ENCODE results near the gene RNF220. TPM values are rescaled to one million over a fixed set of nuclear protein-coding genes. Genes with fewer than 3 reads are reported as not detected.

Gene RNF220
- total and polyA plus RNA-seq, 9 of the 15 experiments (the other 6 are each of a cell fraction or from before 2014, with no cell fraction given): 5.1 to 117 (median 66.9) TPM

GRCh38 chr1:44661781-44662682 lies 257.0 kb downstream of the RNF220 start:
- BruUV-seq (replicated peaks): no TSS peak

GRCh38 chr1:44662683-44663030 lies 257.6 kb downstream of the RNF220 start:
- Histone ChIP-seq H2AFZ (ENCODE audit: low read depth, low read length) (no peak overlapping the region), H3K79me2 (ENCODE audit: control insufficient read depth, insufficient read depth, low read length) (no peaks in the 10 kb centered on the region), H3K4me1 (replicated peaks in 1 of 2; ENCODE audit: control insufficient read depth in 2 of 2, insufficient read depth in 2 of 2, low read length in 2 of 2) (peaks cover 0 to 10% of the 10 kb centered on the region in 2 experiments; a peak in 2 of 5 replicates), H3K9ac (ENCODE audit: insufficient read depth in 1 of 2, low read depth in 2 of 2, low read length in 2 of 2) (no peak overlapping the region), H3K9me1 (ENCODE audit: control insufficient read depth, insufficient read depth, low read length) (no peaks in the 10 kb centered on the region), H3K9me3 (replicated peaks; ENCODE audit: control insufficient read depth, insufficient read depth, low read depth, low read length) (no peaks in the 10 kb centered on the region), H3K27ac (ENCODE audit: extremely low read depth, low read depth, low read length) (no peak overlapping the region), H4K20me1 (replicated peaks; ENCODE audit: control insufficient read depth, insufficient read depth, low read length) (no peaks in the 10 kb centered on the region), H3K36me3 (ENCODE audit: control insufficient read depth, insufficient read depth, low read length) (no peaks in the 10 kb centered on the region), H3K4me3 (no peak overlapping the region), H3K4me2 (ENCODE audit: insufficient read depth, low read length) (no peak overlapping the region), H3K27me3 (ENCODE audit: control insufficient read depth in 2 of 2, insufficient read depth in 2 of 2, low read length in 2 of 2) (peaks cover 0 to 8% of the 10 kb centered on the region in 2 experiments; a peak in 1 of 5 replicates)
- ATAC-seq (no peak), DNase-seq (ENCODE audit: extremely low read depth in 1 of 4, low spot score in 3 of 4) (no peak), FAIRE-seq (no peak)
- in situ Hi-C loops (cut with MboI): no loop called here
- 41% methylated on average over 5 of the region's 5 CpGs for WGBS (ENCODE audit: insufficient coverage, low coverage, missing lambda C conversion rate)
- CTCF ChIA-PET (ENCODE audit: low intra/inter-chr PET ratio): no interaction called here
- TF ChIP-seq POU5F1 (IDR thresholded peaks at IDR 0.05; ENCODE audit: borderline replicate concordance, low read depth, low read length, partially characterized antibody) (no peak), NEUROD1 (IDR thresholded peaks at IDR 0.05; ENCODE audit: borderline replicate concordance, low read depth, low read length, partially characterized antibody) (no peak), ZC3H4 (CRISPR knock-in tag; IDR thresholded peaks at IDR 0.05; ENCODE audit: borderline replicate concordance) (no peak), RNF2 (IDR thresholded peaks at IDR 0.05) (no peak), SNRNP70 (optimal IDR thresholded peaks at IDR 0.05; ENCODE audit: low read depth, low read length) (no peak), ATF6 (CRISPR knock-in tag; IDR thresholded peaks at IDR 0.05) (no peak), FOXO4 (CRISPR knock-in tag; IDR thresholded peaks at IDR 0.05) (no peak)
- BruUV-seq (replicated peaks): no TSS peak
- intact Hi-C loops (cut with micrococcal nuclease): no loop called here
- POLR2A ChIA-PET: interaction anchor here (0.5 to 1.1 kb wide), 5 partner anchors 10 to 882 kb away, joined by 3 to 8 read pairs (median 3); no protein-coding TSS in a partner anchor

More at GRCh38 chr1:44661781-44662682, 257.0 kb downstream of the RNF220 start:
- no peaks in the 10 kb centered on the region for H3K79me2 ChIP-seq (ENCODE audit: control insufficient read depth, insufficient read depth, low read length)
- H3K27me3 ChIP-seq (ENCODE audit: control insufficient read depth in 2 of 2, insufficient read depth in 2 of 2, low read length in 2 of 2): peaks cover 0 to 8% of the 10 kb centered on the region in 2 experiments; a peak in 1 of 5 replicates
- DNase-seq (ENCODE audit: extremely low read depth in 1 of 4, low spot score in 3 of 4) (no peak), ATAC-seq (no peak; the same call in none of the 3 replicates), FAIRE-seq (no peak)
- TF ChIP-seq CBFA2T3 (IDR thresholded peaks at IDR 0.05) (peak; percentile 22; the same call in 1 of the 2 replicates), RFX7 (CRISPR knock-in tag; IDR thresholded peaks at IDR 0.05) (no peak)
- H3K27ac ChIP-seq (ENCODE audit: extremely low read depth, low read depth, low read length): no peak overlapping the region
- H3K4me1 ChIP-seq (replicated peaks in 1 of 2; ENCODE audit: control insufficient read depth in 2 of 2, insufficient read depth in 2 of 2, low read length in 2 of 2): peaks cover 0 to 10% of the 10 kb centered on the region in 2 experiments; a peak in 2 of 5 replicates
- intact Hi-C loops (cut with micrococcal nuclease): no loop called here
- H3K4me2 ChIP-seq (ENCODE audit: insufficient read depth, low read length): no peak overlapping the region
- no peaks in the 10 kb centered on the region for H3K9me3 ChIP-seq (replicated peaks; ENCODE audit: control insufficient read depth, insufficient read depth, low read depth, low read length)
- in situ Hi-C loops (cut with MboI): no loop called here
- H4K20me1 ChIP-seq (replicated peaks; ENCODE audit: control insufficient read depth, insufficient read depth, low read length): no peaks in the 10 kb centered on the region
- POLR2A ChIA-PET: interaction anchor here (0.5 to 1.1 kb wide), 4 partner anchors 10 to 883 kb away, joined by 3 to 8 read pairs (median 3); no protein-coding TSS in a partner anchor
- H3K9ac ChIP-seq (ENCODE audit: insufficient read depth in 1 of 2, low read depth in 2 of 2, low read length in 2 of 2): peak overlapping the region in 1 of 2 experiments; percentile 62; a peak in 2 of 4 replicates
- 25% methylated on average over 15 of the region's 15 CpGs for WGBS (ENCODE audit: insufficient coverage, low coverage, missing lambda C conversion rate)
- no peaks in the 10 kb centered on the region for H3K36me3 ChIP-seq (ENCODE audit: control insufficient read depth, insufficient read depth, low read length)
- CTCF ChIA-PET (ENCODE audit: low intra/inter-chr PET ratio): interaction anchor here (0.6 kb wide), 1 partner anchor 53 kb away, joined by 3 read pairs; no protein-coding TSS in a partner anchor
- no peak overlapping the region for H3K4me3 ChIP-seq
- H2AFZ ChIP-seq (ENCODE audit: low read depth, low read length): no peak overlapping the region
- H3K9me1 ChIP-seq (ENCODE audit: control insufficient read depth, insufficient read depth, low read length): no peaks in the 10 kb centered on the region

Data from K562 (cell line).